A549 (cell line): Measurements from ENCODE around the gene STOX2. TPM values are rescaled to one million over a fixed set of nuclear protein-coding genes. Genes with fewer than 3 reads are reported as not detected.

Experiments
- ATAC-seq, 2 experiments: fragments of 200-7000 bp in 1 of 2; fragments of >200 bp in 1 of 2; cut with Nextera tagmentation in 1 of 2; cut with Tn5 transposase in 1 of 2; 3 replicates each; pipeline versions ENCODE4 v1.8.0 to v1.9.1; 2018 to 2020; ENCODE audit warnings: mild to moderate bottlenecking in 1 of 2, moderate library complexity in 1 of 2
- CTCF ChIA-PET: fragments of 300-600 bp; sonication (Branson Sonifier 250); formaldehyde crosslinking; extraction: SDS; loops from one replicate; lab custom pipeline; 2021; ENCODE audit warnings: antibody characterized with exemption, inconsistent platforms; lab: Yijun Ruan, JAX
- POLR2A ChIA-PET: fragments of 350-600 bp; formaldehyde crosslinking; extraction: SDS; loops from one replicate; lab custom pipeline; 2021; ENCODE audit warnings: antibody characterized with exemption, inconsistent platforms; lab: Yijun Ruan, JAX
- DNase-seq, 2 experiments: peaks; one replicate each; pipeline versions ENCODE4 v3.0.0 to v3.0.0-alpha.2; 2011 to 2016; ENCODE audit warnings: low read depth in 1 of 2, low spot score in 1 of 2
- FAIRE-seq: peaks from 2 replicates; lab custom pipeline; 2011; peaks lifted over from hg19 to GRCh38; lab: Jason Lieb, UNC
- H3K27ac ChIP-seq, 2 experiments: fragments of >200 bp; sonication (Bioruptor Twin); formaldehyde crosslinking; 3 replicates each; pipeline ENCODE4 v1.5.1; 2016 to 2017
- H3K4me1 ChIP-seq: fragments of >200 bp; sonication (Bioruptor Twin); formaldehyde crosslinking; 3 replicates; pipeline ENCODE4 v1.6.1; 2016
- H3K4me2 ChIP-seq: fragments of >200 bp; sonication (Bioruptor Twin); formaldehyde crosslinking; 3 replicates; pipeline ENCODE4 v1.6.1; 2016
- H3K4me3 ChIP-seq: fragments of >200 bp; sonication (Bioruptor Twin); formaldehyde crosslinking; 3 replicates; pipeline ENCODE4 v1.5.1; 2016
- H3K9me3 ChIP-seq: fragments of >200 bp; sonication (Bioruptor Twin); formaldehyde crosslinking; 3 replicates; pipeline ENCODE4 v1.6.1; 2016
- BHLHE40 ChIP-seq: IDR thresholded peaks from 2 replicates; pipeline ENCODE4 v1.6.1; 2012; ENCODE audit warnings: low read depth, low read length, inconsistent platforms
- CBX2 ChIP-seq: fragments of 200-600 bp; sonication (generic); IDR thresholded peaks from 2 replicates; pipeline ENCODE4 v1.6.1; 2016; ENCODE audit warnings: low read depth, mild to moderate bottlenecking, borderline replicate concordance
- CEBPB ChIP-seq, 2 experiments: fragments of >200 bp in 1 of 2; sonication (Bioruptor Twin) in 1 of 2; formaldehyde crosslinking in 1 of 2; IDR thresholded peaks; 2 replicates each; pipeline ENCODE4 v1.6.1; 2012 to 2016
- CTCF ChIP-seq: fragments of >200 bp; sonication (Bioruptor Twin); formaldehyde crosslinking; IDR thresholded peaks from 3 replicates; pipeline ENCODE4 v1.5.1; 2016
- E2F6 ChIP-seq: IDR thresholded peaks from 2 replicates; pipeline ENCODE4 v1.6.1; 2012; ENCODE audit warnings: low read depth, borderline replicate concordance
- EP300 ChIP-seq, 2 experiments: fragments of >200 bp; sonication (Bioruptor Twin); formaldehyde crosslinking; IDR thresholded peaks; 2 replicates in 1 of 2; 3 replicates in 1 of 2; pipeline ENCODE4 v1.6.1; 2016 to 2017
- FOSB ChIP-seq: fragments of 250-450 bp; sonication (Bioruptor Pico); IDR thresholded peaks from 2 replicates; pipeline ENCODE4 v1.5.0; 2020; ENCODE audit warnings: mild to moderate bottlenecking, moderate library complexity
- FOSL2 ChIP-seq, 2 experiments: fragments of 450-650 bp in 1 of 2; fragments of >200 bp in 1 of 2; sonication (Bioruptor Twin) in 1 of 2; formaldehyde crosslinking; IDR thresholded peaks; 2 replicates each; pipeline versions ENCODE4 v1.5.0 to v1.6.1; 2016 to 2020; ENCODE audit warnings: mild to moderate bottlenecking in 1 of 2, moderate library complexity in 1 of 2
- FOXS1 ChIP-seq: fragments of 250-450 bp; sonication (Bioruptor Pico); IDR thresholded peaks from 2 replicates; pipeline ENCODE4 v1.5.0; 2020; ENCODE audit warnings: mild to moderate bottlenecking, moderate library complexity
- HMGXB4 ChIP-seq: fragments of 250-450 bp; sonication (Bioruptor Pico); IDR thresholded peaks from 2 replicates; pipeline ENCODE4 v1.5.0; 2021; ENCODE audit warnings: mild to moderate bottlenecking, moderate library complexity, borderline replicate concordance
- HOXB5 ChIP-seq: fragments of 250-450 bp; sonication (Bioruptor Pico); IDR thresholded peaks from 2 replicates; pipeline ENCODE4 v1.5.0; 2020; ENCODE audit warnings: mild to moderate bottlenecking, moderate library complexity
- JUN ChIP-seq, 2 experiments: fragments of >200 bp; sonication (Bioruptor Twin); formaldehyde crosslinking; IDR thresholded peaks; 2 replicates in 1 of 2; 3 replicates in 1 of 2; pipeline ENCODE4 v1.6.1; 2016 to 2017
- MAZ ChIP-seq: fragments of 150-350 bp; IDR thresholded peaks from 2 replicates; pipeline ENCODE4 v1.6.1; 2014; ENCODE audit warnings: antibody characterized with exemption, low read depth, low read length, borderline replicate concordance
- PBX3 ChIP-seq: IDR thresholded peaks from 2 replicates; pipeline ENCODE4 v1.6.1; 2012
- RAD21 ChIP-seq, 2 experiments: fragments of >200 bp in 1 of 2; sonication (Bioruptor Twin) in 1 of 2; formaldehyde crosslinking in 1 of 2; IDR thresholded peaks in 1 of 2; conservative IDR thresholded peaks in 1 of 2; 2 replicates in 1 of 2; 3 replicates in 1 of 2; pipeline ENCODE4 v1.6.1; 2012 to 2018; ENCODE audit warnings: inconsistent platforms in 1 of 2
- RARB ChIP-seq: fragments of 250-450 bp; sonication (Bioruptor Pico); IDR thresholded peaks from 2 replicates; pipeline ENCODE4 v1.8.0; 2021; ENCODE audit warnings: mild to moderate bottlenecking, moderate library complexity
- RCOR1 ChIP-seq: fragments of 150-350 bp; IDR thresholded peaks from 2 replicates; pipeline ENCODE4 v1.6.1; 2014; ENCODE audit warnings: antibody characterized with exemption, low read length, low read depth
- TFCP2L1 ChIP-seq: fragments of 250-450 bp; sonication (Bioruptor Pico); IDR thresholded peaks from 2 replicates; pipeline ENCODE4 v1.5.0; 2021; ENCODE audit warnings: mild to moderate bottlenecking
- ZFP36 ChIP-seq: fragments of 450-650 bp; IDR thresholded peaks from 2 replicates; pipeline ENCODE4 v1.6.1; 2014; ENCODE audit warnings: borderline replicate concordance; ENCODE audit not compliant: partially characterized antibody
- ZSCAN20 ChIP-seq: fragments of 250-450 bp; sonication (Bioruptor Pico); IDR thresholded peaks from 2 replicates; pipeline ENCODE4 v1.8.0; 2022; ENCODE audit warnings: mild to moderate bottlenecking, moderate library complexity
- WGBS: methylation state at CpG from one replicate; pipeline ENCODE4 v1.1.6; 2017; ENCODE audit errors: missing lambda C conversion rate; 5-methylcytosine and 5-hydroxymethylcytosine counted together
- polyA plus RNA-seq, 4 experiments: library from polyadenylated mRNA; depleted of rRNA in 3 of 4; stranded (reverse); fragments of >200 nt; fragmentation: RNase III in 1 of 4; extraction: RNeasy Plus Mini Kit Qiagen cat#74134 plus additional on column Dnase treatment in 1 of 4; gene quantifications; 2 replicates in 3 of 4; 3 replicates in 1 of 4; pipeline ENCODE4 v1.2.3, GENCODE V29; 2011 to 2017

Gene STOX2
- polyA plus RNA-seq, 2 of the 4 experiments (the other 2 are of a cell fraction), result 2.7 to 5.2 TPM

- POLR2A ChIA-PET, result no interaction called here
- Histone ChIP-seq H3K4me3 (no peak overlapping the region), H3K27ac (no peak overlapping the region), H3K4me1 (no peaks in the 10 kb centered on the region), H3K4me2 (no peak overlapping the region), H3K9me3 (no peaks in the 10 kb centered on the region)
- ATAC-seq (no peak), FAIRE-seq (no peak), DNase-seq (no peak)
- 56% methylated on average over 3 of the region's 3 CpGs for WGBS
- TF ChIP-seq RARB (no peak), CEBPB (IDR thresholded peaks at IDR 0.05) (no peak), MAZ (no peak), ZFP36 (no peak), HOXB5 (no peak), FOXS1 (CRISPR knock-in tag) (no peak), CTCF (no peak), E2F6 (no peak), RCOR1 (no peak), TFCP2L1 (CRISPR knock-in tag) (no peak), FOSB (CRISPR knock-in tag) (no peak)
- CTCF ChIA-PET, result no interaction called here
These were observed 154.0 kb downstream of the STOX2 start for GRCh38 chr4:184059099-184059498.

GRCh38 chr4:184061582-184061981 lies 156.5 kb downstream of the STOX2 start:
- Histone ChIP-seq H3K4me3 (no peak overlapping the region), H3K27ac (no peak overlapping the region), H3K4me2 (no peak overlapping the region), H3K4me1 (0 out of 3 replicates have a peak, but pooled peaks cover 4% of the 10 kb centered on the region), H3K9me3 (no peaks in the 10 kb centered on the region)
- CTCF ChIA-PET, result no interaction called here
- DNase-seq, result no peak
- TF ChIP-seq PBX3, result no peak
- no peak for TF ChIP-seq JUN (IDR thresholded peaks at IDR 0.05)
- TF ChIP-seq EP300 (IDR thresholded peaks at IDR 0.05), result no peak
- FAIRE-seq, result no peak
- WGBS, result 91% methylated on average over 5 of the region's 7 CpGs
- ATAC-seq, result no peak
- POLR2A ChIA-PET, result no interaction called here

GRCh38 chr4:184062769-184063168 lies 157.7 kb downstream of the STOX2 start:
- Histone ChIP-seq H3K27ac (no peak overlapping the region), H3K4me3 (no peak overlapping the region), H3K4me2 (no peak overlapping the region), H3K9me3 (no peaks in the 10 kb centered on the region), H3K4me1 (0 out of 3 replicates have a peak, but pooled peaks cover 4% of the 10 kb centered on the region)
- TF ChIP-seq ZSCAN20 (CRISPR knock-in tag) (no peak), CEBPB (IDR thresholded peaks at IDR 0.05) (peak; percentile 71 to 74; a peak in 3 of 4 replicates)
- 63% methylated on average over 7 of the region's 7 CpGs for WGBS
- POLR2A ChIA-PET, result no interaction called here
- ATAC-seq (no peak), FAIRE-seq (no peak), DNase-seq (no peak)
- CTCF ChIA-PET, result no interaction called here

GRCh38 chr4:184064877-184065276 lies 159.8 kb downstream of the STOX2 start:
- H3K4me1 ChIP-seq, result 0 out of 3 replicates have a peak, but pooled peaks cover 4% of the 10 kb centered on the region
- 7% methylated on average over 3 of the region's 5 CpGs for WGBS
- ChIA-PET CTCF (no interaction called here), POLR2A (interaction anchor here (1.4 kb wide), 1 partner anchor 77 kb away, joined by 3 read pairs; no protein-coding TSS in a partner anchor)
- H3K27ac ChIP-seq, result no peak overlapping the region
- peak overlapping the region; percentile 21; the same call in 1 of the 3 replicates for H3K4me2 ChIP-seq
- H3K9me3 ChIP-seq, result no peaks in the 10 kb centered on the region
- no peak for ATAC-seq
- no peak for DNase-seq
- FAIRE-seq, result no peak
- no peak overlapping the region for H3K4me3 ChIP-seq
- TF ChIP-seq HMGXB4, result no peak
- TF ChIP-seq CBX2, result no peak
- TF ChIP-seq RAD21 (conservative IDR thresholded peaks at IDR 0.05 in 1 of 2, IDR thresholded peaks at IDR 0.05 in 1 of 2), result no peak
- TF ChIP-seq BHLHE40, result no peak
- TF ChIP-seq FOSL2 (IDR thresholded peaks at IDR 0.05), result no peak
- TF ChIP-seq FOSL2 (CRISPR knock-in tag; IDR thresholded peaks at IDR 0.05), result no peak
- TF ChIP-seq, all 56 proteins: peak for 0
